ENCODE results near the gene SORCS1.

SORCS1 gene

GRCh38 chr10:106980495-106981451 is 183.7 kb downstream of the SORCS1 start:
- H3K27me3 ChIP-seq (ENCODE audit: control insufficient read depth, insufficient read depth, low read length) = no peaks in the 10 kb centered on the region
- H3K27ac ChIP-seq (ENCODE audit: low read length) = no peak overlapping the region
- H3K9me3 ChIP-seq (ENCODE audit: control insufficient read depth, low read depth, low read length) = no peaks in the 10 kb centered on the region
- H3K36me3 ChIP-seq (ENCODE audit: control insufficient read depth, low read depth, low read length) = no peaks in the 10 kb centered on the region
- H3K4me3 ChIP-seq (ENCODE audit: low read length) = no peak overlapping the region
- peaks cover 8% of the 10 kb centered on the region for H3K4me1 ChIP-seq (ENCODE audit: control insufficient read depth, low read depth, low read length)
- H3K9ac ChIP-seq (ENCODE audit: low read length) = no peak overlapping the region

GRCh38 chr10:106978756-106979155 is 185.8 kb downstream of the SORCS1 start:
- H3K9ac ChIP-seq (ENCODE audit: low read length) = no peak overlapping the region
- no peaks in the 10 kb centered on the region for H3K36me3 ChIP-seq (ENCODE audit: control insufficient read depth, low read depth, low read length)
- peaks cover 13% of the 10 kb centered on the region for H3K4me1 ChIP-seq (ENCODE audit: control insufficient read depth, low read depth, low read length)
- H3K9me3 ChIP-seq (ENCODE audit: control insufficient read depth, low read depth, low read length) = no peaks in the 10 kb centered on the region
- no peak overlapping the region for H3K27ac ChIP-seq (ENCODE audit: low read length)
- H3K27me3 ChIP-seq (ENCODE audit: control insufficient read depth, insufficient read depth, low read length) = no peaks in the 10 kb centered on the region
- no peak overlapping the region for H3K4me3 ChIP-seq (ENCODE audit: low read length)

- no peak overlapping the region for H3K9ac ChIP-seq (ENCODE audit: low read length)
- no peaks in the 10 kb centered on the region for H3K27me3 ChIP-seq (ENCODE audit: control insufficient read depth, insufficient read depth, low read length)
- H3K36me3 ChIP-seq (ENCODE audit: control insufficient read depth, low read depth, low read length) = no peaks in the 10 kb centered on the region
- no peaks in the 10 kb centered on the region for H3K9me3 ChIP-seq (ENCODE audit: control insufficient read depth, low read depth, low read length)
- peaks cover 12% of the 10 kb centered on the region for H3K4me1 ChIP-seq (ENCODE audit: control insufficient read depth, low read depth, low read length)
- H3K4me3 ChIP-seq (ENCODE audit: low read length) = no peak overlapping the region
- H3K27ac ChIP-seq (ENCODE audit: low read length) = no peak overlapping the region
These were observed 190.8 kb downstream of the SORCS1 start for GRCh38 chr10:106973716-106974115.

- Histone ChIP-seq H3K9ac (ENCODE audit: low read length) (no peak overlapping the region), H3K4me1 (ENCODE audit: control insufficient read depth, low read depth, low read length) (peaks cover 12% of the 10 kb centered on the region), H3K27me3 (ENCODE audit: control insufficient read depth, insufficient read depth, low read length) (no peaks in the 10 kb centered on the region), H3K36me3 (ENCODE audit: control insufficient read depth, low read depth, low read length) (no peaks in the 10 kb centered on the region), H3K4me3 (ENCODE audit: low read length) (no peak overlapping the region), H3K27ac (ENCODE audit: low read length) (no peak overlapping the region), H3K9me3 (ENCODE audit: control insufficient read depth, low read depth, low read length) (no peaks in the 10 kb centered on the region)
These were observed 191.2 kb downstream of the SORCS1 start for GRCh38 chr10:106973288-106973687.

- H3K4me1 ChIP-seq (ENCODE audit: control insufficient read depth, low read depth, low read length) = peaks cover 12% of the 10 kb centered on the region
- no peaks in the 10 kb centered on the region for H3K36me3 ChIP-seq (ENCODE audit: control insufficient read depth, low read depth, low read length)
- H3K4me3 ChIP-seq (ENCODE audit: low read length) = no peak overlapping the region
- H3K9ac ChIP-seq (ENCODE audit: low read length) = no peak overlapping the region
- H3K27me3 ChIP-seq (ENCODE audit: control insufficient read depth, insufficient read depth, low read length) = no peaks in the 10 kb centered on the region
- H3K27ac ChIP-seq (ENCODE audit: low read length) = no peak overlapping the region
- no peaks in the 10 kb centered on the region for H3K9me3 ChIP-seq (ENCODE audit: control insufficient read depth, low read depth, low read length)
These were observed 192.1 kb downstream of the SORCS1 start for GRCh38 chr10:106972381-106972780.

GRCh38 chr10:106971411-106971831 is 193.1 kb downstream of the SORCS1 start:
- no peaks in the 10 kb centered on the region for H3K27me3 ChIP-seq (ENCODE audit: control insufficient read depth, insufficient read depth, low read length)
- H3K9me3 ChIP-seq (ENCODE audit: control insufficient read depth, low read depth, low read length) = no peaks in the 10 kb centered on the region
- no peak overlapping the region for H3K9ac ChIP-seq (ENCODE audit: low read length)
- no peaks in the 10 kb centered on the region for H3K36me3 ChIP-seq (ENCODE audit: control insufficient read depth, low read depth, low read length)
- peaks cover 12% of the 10 kb centered on the region for H3K4me1 ChIP-seq (ENCODE audit: control insufficient read depth, low read depth, low read length)
- H3K4me3 ChIP-seq (ENCODE audit: low read length) = no peak overlapping the region
- no peak overlapping the region for H3K27ac ChIP-seq (ENCODE audit: low read length)

GRCh38 chr10:106967452-106967851 is 197.1 kb downstream of the SORCS1 start:
- Histone ChIP-seq H3K4me3 (ENCODE audit: low read length) (no peak overlapping the region), H3K9ac (ENCODE audit: low read length) (no peak overlapping the region), H3K27ac (ENCODE audit: low read length) (no peak overlapping the region), H3K27me3 (ENCODE audit: control insufficient read depth, insufficient read depth, low read length) (no peaks in the 10 kb centered on the region), H3K9me3 (ENCODE audit: control insufficient read depth, low read depth, low read length) (no peaks in the 10 kb centered on the region), H3K4me1 (ENCODE audit: control insufficient read depth, low read depth, low read length) (no peaks in the 10 kb centered on the region), H3K36me3 (ENCODE audit: control insufficient read depth, low read depth, low read length) (no peaks in the 10 kb centered on the region)

- Histone ChIP-seq H3K27ac (ENCODE audit: low read length) (no peak overlapping the region), H3K4me3 (ENCODE audit: low read length) (no peak overlapping the region), H3K9ac (ENCODE audit: low read length) (no peak overlapping the region), H3K9me3 (ENCODE audit: control insufficient read depth, low read depth, low read length) (no peaks in the 10 kb centered on the region), H3K4me1 (ENCODE audit: control insufficient read depth, low read depth, low read length) (peaks cover 13% of the 10 kb centered on the region), H3K27me3 (ENCODE audit: control insufficient read depth, insufficient read depth, low read length) (no peaks in the 10 kb centered on the region), H3K36me3 (ENCODE audit: control insufficient read depth, low read depth, low read length) (no peaks in the 10 kb centered on the region)
These were observed 203.7 kb downstream of the SORCS1 start for GRCh38 chr10:106960812-106961211.

GRCh38 chr10:106959521-106959920 is 205.0 kb downstream of the SORCS1 start:
- H3K27me3 ChIP-seq (ENCODE audit: control insufficient read depth, insufficient read depth, low read length) = no peaks in the 10 kb centered on the region
- H3K36me3 ChIP-seq (ENCODE audit: control insufficient read depth, low read depth, low read length) = no peaks in the 10 kb centered on the region
- H3K4me3 ChIP-seq (ENCODE audit: low read length) = no peak overlapping the region
- H3K27ac ChIP-seq (ENCODE audit: low read length) = no peak overlapping the region
- no peak overlapping the region for H3K9ac ChIP-seq (ENCODE audit: low read length)
- H3K9me3 ChIP-seq (ENCODE audit: control insufficient read depth, low read depth, low read length) = no peaks in the 10 kb centered on the region
- peaks cover 13% of the 10 kb centered on the region for H3K4me1 ChIP-seq (ENCODE audit: control insufficient read depth, low read depth, low read length)

GRCh38 chr10:106958589-106959361 is 205.7 kb downstream of the SORCS1 start:
- Histone ChIP-seq H3K4me3 (ENCODE audit: low read length) (no peak overlapping the region), H3K36me3 (ENCODE audit: control insufficient read depth, low read depth, low read length) (no peaks in the 10 kb centered on the region), H3K4me1 (ENCODE audit: control insufficient read depth, low read depth, low read length) (peaks cover 13% of the 10 kb centered on the region), H3K27me3 (ENCODE audit: control insufficient read depth, insufficient read depth, low read length) (no peaks in the 10 kb centered on the region), H3K27ac (ENCODE audit: low read length) (no peak overlapping the region), H3K9ac (ENCODE audit: low read length) (no peak overlapping the region), H3K9me3 (ENCODE audit: control insufficient read depth, low read depth, low read length) (no peaks in the 10 kb centered on the region)

- Histone ChIP-seq H3K4me3 (ENCODE audit: low read length) (no peak overlapping the region), H3K27me3 (ENCODE audit: control insufficient read depth, insufficient read depth, low read length) (no peaks in the 10 kb centered on the region), H3K9me3 (ENCODE audit: control insufficient read depth, low read depth, low read length) (no peaks in the 10 kb centered on the region), H3K9ac (ENCODE audit: low read length) (no peak overlapping the region), H3K4me1 (ENCODE audit: control insufficient read depth, low read depth, low read length) (peaks cover 13% of the 10 kb centered on the region), H3K27ac (ENCODE audit: low read length) (no peak overlapping the region), H3K36me3 (ENCODE audit: control insufficient read depth, low read depth, low read length) (no peaks in the 10 kb centered on the region)
These were observed 206.5 kb downstream of the SORCS1 start for GRCh38 chr10:106957823-106958588.
